Thyroid gland (tissue), 4 donors: Measurements from ENCODE around the gene SEZ6L. TPM values are rescaled to one million over a fixed set of nuclear protein-coding genes. Genes with fewer than 3 reads are reported as not detected.

Experiments
- DNase-seq, 2 donors: peaks; one replicate each; pipeline ENCODE4 v3.0.0-alpha.2; 2019
- H3K27ac ChIP-seq, 3 donors: fragments of 200-600 bp; sonication (generic); 1 replicate in 2 of 3; 2 replicates in 1 of 3; pipeline ENCODE4 v1.5.1; 2016 to 2019; ENCODE audit warnings: mild to moderate bottlenecking in 1 of 3, moderate library complexity in 1 of 3
- H3K27me3 ChIP-seq: fragments of 200-600 bp; sonication (generic); one replicate; pipeline ENCODE4 v1.5.1; 2019
- H3K36me3 ChIP-seq, 2 donors: fragments of 200-600 bp; sonication (generic); one replicate each; pipeline ENCODE4 v1.5.1; 2016 to 2019
- H3K4me1 ChIP-seq, 2 donors: fragments of 200-600 bp; sonication (generic); one replicate each; pipeline ENCODE4 v1.5.1; 2017 to 2019
- H3K4me3 ChIP-seq, 3 donors: fragments of 200-600 bp; sonication (generic); replicated peaks in 1 of 3; 1 replicate in 2 of 3; 2 replicates in 1 of 3; pipeline ENCODE4 v1.5.1; 2016; ENCODE audit warnings: mild to moderate bottlenecking in 1 of 3
- H3K9me3 ChIP-seq: fragments of 200-600 bp; sonication (generic); one replicate; pipeline ENCODE4 v1.5.1; 2017
- POLR2A ChIP-seq, 2 donors: fragments of 450-650 bp; IDR thresholded peaks; one replicate each; pipeline ENCODE4 v1.6.1; 2017; ENCODE audit warnings: antibody characterized with exemption in 2 of 2, mild to moderate bottlenecking in 2 of 2, moderate library complexity in 1 of 2
- WGBS, 2 donors: methylation state at CpG; one replicate each; pipeline ENCODE4 v1.1.5; 2017; 5-methylcytosine and 5-hydroxymethylcytosine counted together
- intact Hi-C: fragments of 100-400 bp; cut with DNase I; formaldehyde crosslinking; loops from one replicate; pipeline ENCODE4 v1.15.1; 2023
- total RNA-seq, 4 donors: library from RNA; depleted of rRNA; stranded (reverse); fragments of >200 nt; gene quantifications; one replicate each; pipeline ENCODE4 v1.2.3, GENCODE V29; 2016
- TF ChIP-seq, protein P1 (sequence below), 6 experiments: fragments of 200-600 bp in 3 of 6; fragments of 450-650 bp in 3 of 6; sonication (generic) in 3 of 6; IDR thresholded peaks; one replicate each; pipeline ENCODE4 v1.5.1; 2016 to 2019; ENCODE audit warnings: antibody characterized with exemption in 6 of 6, mild to moderate bottlenecking in 2 of 6, inconsistent platforms in 1 of 6, moderate library complexity in 1 of 6

Gene SEZ6L
- total RNA-seq, 4 donors from 2014 or later = 0.13 to 0.22 (median 0.17) TPM; not detected in 1

DNA sequence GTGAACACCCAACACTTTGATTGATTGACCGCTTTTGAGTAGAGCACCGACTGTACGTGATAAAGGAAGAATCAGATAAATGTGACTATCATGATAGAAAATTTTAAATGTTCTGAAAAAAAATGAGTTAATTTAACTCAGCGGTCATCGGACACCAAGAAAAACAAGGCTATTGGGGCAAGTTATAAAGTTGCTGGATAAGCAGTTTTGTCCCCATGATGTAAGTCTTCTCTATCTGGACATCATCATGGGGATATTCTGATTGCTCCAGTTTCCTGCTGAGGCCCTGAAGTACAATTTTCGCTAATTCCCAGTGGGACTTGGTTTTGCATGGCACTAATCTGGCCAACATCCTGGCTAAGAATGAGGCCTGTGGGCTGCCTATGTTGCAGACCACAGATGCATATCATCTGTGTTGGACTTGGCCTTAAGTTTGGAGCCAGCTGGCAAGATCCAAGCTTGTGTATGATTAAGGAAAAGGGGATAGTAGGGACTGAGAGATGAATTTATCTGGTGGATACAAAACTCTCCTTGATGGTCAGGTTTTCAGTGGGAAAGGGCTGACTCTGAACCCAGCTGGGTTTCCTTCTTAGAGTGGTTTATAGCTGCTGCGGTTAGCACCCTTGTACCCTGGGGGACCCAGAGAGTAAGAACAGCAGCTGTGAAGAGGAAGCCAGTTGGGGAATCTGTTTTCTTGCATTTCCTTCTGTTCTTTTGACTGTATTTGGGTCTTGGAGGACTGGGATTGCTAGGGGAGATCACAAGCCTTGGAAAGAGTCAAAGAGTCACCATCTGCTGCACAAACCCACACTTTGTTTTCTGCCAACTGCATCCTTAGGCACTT lies 118.3 kb downstream of the SEZ6L start:
- Histone ChIP-seq H3K9me3 (no peaks in the 10 kb centered on the region), H3K36me3 (no peaks in the 10 kb centered on the region), H3K27me3 (no peaks in the 10 kb centered on the region), H3K4me1 (no peaks in the 10 kb centered on the region), H3K27ac (no peak overlapping the region), H3K4me3 (no peak overlapping the region)
- intact Hi-C loops = no loop called here
- WGBS, 2 donors = 87 to 89% methylated on average over 7 of the region's 7 CpGs
- TF ChIP-seq, protein P1, sequence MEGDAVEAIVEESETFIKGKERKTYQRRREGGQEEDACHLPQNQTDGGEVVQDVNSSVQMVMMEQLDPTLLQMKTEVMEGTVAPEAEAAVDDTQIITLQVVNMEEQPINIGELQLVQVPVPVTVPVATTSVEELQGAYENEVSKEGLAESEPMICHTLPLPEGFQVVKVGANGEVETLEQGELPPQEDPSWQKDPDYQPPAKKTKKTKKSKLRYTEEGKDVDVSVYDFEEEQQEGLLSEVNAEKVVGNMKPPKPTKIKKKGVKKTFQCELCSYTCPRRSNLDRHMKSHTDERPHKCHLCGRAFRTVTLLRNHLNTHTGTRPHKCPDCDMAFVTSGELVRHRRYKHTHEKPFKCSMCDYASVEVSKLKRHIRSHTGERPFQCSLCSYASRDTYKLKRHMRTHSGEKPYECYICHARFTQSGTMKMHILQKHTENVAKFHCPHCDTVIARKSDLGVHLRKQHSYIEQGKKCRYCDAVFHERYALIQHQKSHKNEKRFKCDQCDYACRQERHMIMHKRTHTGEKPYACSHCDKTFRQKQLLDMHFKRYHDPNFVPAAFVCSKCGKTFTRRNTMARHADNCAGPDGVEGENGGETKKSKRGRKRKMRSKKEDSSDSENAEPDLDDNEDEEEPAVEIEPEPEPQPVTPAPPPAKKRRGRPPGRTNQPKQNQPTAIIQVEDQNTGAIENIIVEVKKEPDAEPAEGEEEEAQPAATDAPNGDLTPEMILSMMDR (IDR thresholded peaks at IDR 0.05) = no peak
- no peak for TF ChIP-seq POLR2A (IDR thresholded peaks at IDR 0.05)
- no peak for DNase-seq

DNA sequence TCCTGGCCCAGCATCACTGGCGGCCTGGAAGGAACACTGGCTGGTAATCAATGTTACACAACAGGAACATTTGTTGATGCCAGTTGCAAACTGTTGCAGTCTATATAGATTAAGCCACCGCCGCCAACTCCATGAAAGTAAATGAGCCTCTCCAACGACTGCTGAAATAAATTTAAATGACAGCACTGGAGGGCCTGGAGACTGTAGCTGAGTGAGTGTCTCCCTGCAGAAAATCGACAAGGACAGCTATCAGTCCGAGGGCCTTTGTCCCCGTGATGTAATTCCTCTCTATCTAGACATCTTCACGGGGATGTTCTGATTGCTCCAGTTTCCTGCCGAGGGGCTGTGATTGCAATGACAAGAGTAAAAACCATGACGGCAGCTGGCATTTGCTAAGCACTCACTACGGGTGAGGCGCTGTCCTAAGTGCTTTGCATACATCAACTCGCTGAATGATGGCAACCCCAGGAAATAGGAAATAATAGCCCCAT lies 120.4 kb downstream of the SEZ6L start:
- no peak overlapping the region for H3K4me3 ChIP-seq
- 74 to 81% methylated on average over 13 of the region's 13 CpGs for WGBS, 2 donors
- H3K27me3 ChIP-seq = no peaks in the 10 kb centered on the region
- no peaks in the 10 kb centered on the region for H3K4me1 ChIP-seq
- no peak overlapping the region for H3K27ac ChIP-seq
- intact Hi-C loops = no loop called here
- no peaks in the 10 kb centered on the region for H3K36me3 ChIP-seq
- TF ChIP-seq, protein P1 (IDR thresholded peaks at IDR 0.05) = no peak
- TF ChIP-seq POLR2A (IDR thresholded peaks at IDR 0.05) = no peak
- no peak for DNase-seq
- H3K9me3 ChIP-seq = no peaks in the 10 kb centered on the region

DNA sequence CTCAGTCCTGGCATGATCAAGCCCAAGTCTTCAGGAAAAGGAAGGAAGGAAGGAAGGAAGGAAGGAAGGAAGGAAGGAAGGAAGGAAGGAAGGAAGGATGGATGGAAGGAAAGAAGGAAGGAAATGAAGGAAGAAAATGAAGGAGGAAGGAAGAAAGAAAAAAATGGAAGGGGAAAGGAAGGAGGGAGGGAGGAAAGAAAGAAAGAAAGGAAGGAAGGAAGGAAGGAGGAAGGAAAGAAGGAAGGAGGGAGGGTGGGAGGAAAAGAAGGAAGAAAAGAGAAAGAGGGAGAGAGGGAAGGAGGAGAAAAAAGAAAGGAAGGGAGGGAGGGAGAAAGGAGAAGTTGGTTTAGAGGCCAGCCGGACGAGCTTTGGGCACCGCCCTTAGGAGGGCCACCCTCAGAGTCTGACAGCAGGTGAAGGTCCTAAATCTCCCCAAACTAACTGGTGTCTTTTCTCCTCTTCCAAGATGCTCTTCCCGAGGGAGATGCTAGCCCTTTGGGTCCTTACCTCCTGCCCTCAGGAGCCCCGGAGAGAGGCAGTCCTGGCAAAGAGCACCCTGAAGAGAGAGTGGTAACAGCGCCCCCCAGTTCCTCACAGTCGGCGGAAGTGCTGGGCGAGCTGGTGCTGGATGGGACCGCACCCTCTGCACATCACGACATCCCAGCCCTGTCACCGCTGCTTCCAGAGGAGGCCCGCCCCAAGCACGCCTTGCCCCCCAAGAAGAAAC lies 122.8 kb downstream of the SEZ6L start:
- 75 to 82% methylated on average over 14 of the region's 14 CpGs for WGBS, 2 donors
- H3K4me1 ChIP-seq = no peaks in the 10 kb centered on the region
- TF ChIP-seq, protein P1 (IDR thresholded peaks at IDR 0.05) = no peak
- TF ChIP-seq POLR2A (IDR thresholded peaks at IDR 0.05) = no peak
- no peak for DNase-seq
- H3K27me3 ChIP-seq = no peaks in the 10 kb centered on the region
- H3K36me3 ChIP-seq = no peaks in the 10 kb centered on the region
- H3K9me3 ChIP-seq = no peaks in the 10 kb centered on the region
- no peak overlapping the region for H3K27ac ChIP-seq
- intact Hi-C loops = no loop called here
- H3K4me3 ChIP-seq = no peak overlapping the region

DNA sequence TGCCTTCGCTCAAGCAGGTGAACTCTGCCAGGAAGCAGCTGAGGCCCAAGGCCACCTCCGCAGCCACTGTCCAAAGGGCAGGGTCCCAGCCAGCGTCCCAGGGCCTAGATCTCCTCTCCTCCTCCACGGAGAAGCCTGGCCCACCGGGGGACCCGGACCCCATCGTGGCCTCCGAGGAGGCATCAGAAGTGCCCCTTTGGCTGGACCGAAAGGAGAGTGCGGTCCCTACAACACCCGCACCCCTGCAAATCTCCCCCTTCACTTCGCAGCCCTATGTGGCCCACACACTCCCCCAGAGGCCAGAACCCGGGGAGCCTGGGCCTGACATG lies 123.4 kb downstream of the SEZ6L start:
- no peaks in the 10 kb centered on the region for H3K9me3 ChIP-seq
- TF ChIP-seq, protein P1 (IDR thresholded peaks at IDR 0.05) = no peak
- no peak for TF ChIP-seq POLR2A (IDR thresholded peaks at IDR 0.05)
- no peak for DNase-seq
- no peak overlapping the region for H3K27ac ChIP-seq
- H3K27me3 ChIP-seq = no peaks in the 10 kb centered on the region
- no peaks in the 10 kb centered on the region for H3K4me1 ChIP-seq
- intact Hi-C loops = no loop called here
- H3K4me3 ChIP-seq = no peak overlapping the region
- no peaks in the 10 kb centered on the region for H3K36me3 ChIP-seq
- 87 to 92% methylated on average over 12 to 13 of the region's 13 CpGs for WGBS, 2 donors
